Endodermal cell (in vitro differentiated cells): ENCODE measurements around the gene LIX1. TPM values are rescaled to one million over a fixed set of nuclear protein-coding genes. Genes with fewer than 3 reads are reported as not detected.

Experiments
- DNase-seq: peaks from one replicate; pipeline ENCODE4 v3.0.0-alpha.2; 2017
- H3K27ac ChIP-seq: 2 replicates; pipeline ENCODE4 v1.5.1; 2013; ENCODE audit warnings: mild to moderate bottlenecking, low read depth, low read length, moderate library complexity
- H3K27me3 ChIP-seq: 2 replicates; pipeline ENCODE4 v1.6.1; 2013; ENCODE audit warnings: mild to moderate bottlenecking, low read length, moderate library complexity; ENCODE audit not compliant: insufficient read depth, control insufficient read depth, poor library complexity, severe bottlenecking
- H3K36me3 ChIP-seq: 2 replicates; pipeline ENCODE4 v1.7.0; 2013; ENCODE audit warnings: mild to moderate bottlenecking, low read length, moderate library complexity; ENCODE audit not compliant: control insufficient read depth, insufficient read depth
- H3K4me1 ChIP-seq: one replicate; pipeline ENCODE4 v1.7.0; 2013; ENCODE audit warnings: low read length; ENCODE audit not compliant: control insufficient read depth, insufficient read depth
- H3K4me3 ChIP-seq: 2 replicates; pipeline ENCODE4 v1.5.1; 2013; ENCODE audit warnings: mild to moderate bottlenecking, low read length, moderate library complexity
- H3K9ac ChIP-seq: 2 replicates; pipeline ENCODE4 v1.6.1; 2013; ENCODE audit warnings: mild to moderate bottlenecking, low read length, moderate library complexity; ENCODE audit not compliant: poor library complexity, severe bottlenecking; ENCODE audit errors: extremely low read depth
- H3K9me3 ChIP-seq: 2 replicates; pipeline ENCODE4 v1.6.1; 2013; ENCODE audit warnings: mild to moderate bottlenecking, low read length, moderate library complexity; ENCODE audit not compliant: control insufficient read depth
- H3K27ac Mint-ChIP-seq: 2 replicates; pipeline ENCODE4 v1.8.0; 2020; ENCODE audit warnings: mixed read lengths
- H3K27me3 Mint-ChIP-seq: 2 replicates; pipeline ENCODE4 v1.8.0; 2021; ENCODE audit warnings: mild to moderate bottlenecking, mixed read lengths; ENCODE audit not compliant: insufficient read depth
- H3K36me3 Mint-ChIP-seq: 2 replicates; pipeline ENCODE4 v1.8.0; 2020; ENCODE audit warnings: low read depth, mixed read lengths
- H3K4me1 Mint-ChIP-seq: 2 replicates; pipeline ENCODE4 v1.8.0; 2020; ENCODE audit warnings: mixed read lengths
- H3K4me3 Mint-ChIP-seq: 2 replicates; pipeline ENCODE4 v1.8.0; 2020; ENCODE audit warnings: mild to moderate bottlenecking, moderate library complexity, mixed read lengths
- H3K9me3 Mint-ChIP-seq: 2 replicates; pipeline ENCODE4 v1.8.0; 2020; ENCODE audit warnings: mild to moderate bottlenecking, mixed read lengths
- WGBS, 2 experiments: methylation state at CpG; one replicate each; pipeline versions ENCODE4 v1.1.5 to v1.1.7; 2013; ENCODE audit warnings: missing lambda C conversion rate in 2 of 2, mixed read lengths in 1 of 2; ENCODE audit not compliant: insufficient coverage in 1 of 2, insufficient read length in 1 of 2; 5-methylcytosine and 5-hydroxymethylcytosine counted together
- total RNA-seq, 2 donors: library from RNA; stranded (reverse); fragmentation: NEBNext Ultra II Directional in 1 of 2; extraction: Animal tissue kit (Norgen Biotek cat#: 25700) in 1 of 2; gene quantifications; 2 replicates in 1 of 2; 3 replicates in 1 of 2; pipeline ENCODE4 v1.2.1, GENCODE V29; 2021
- TF ChIP-seq, protein P1 (sequence below): fragments of 200-600 bp; sonication (generic); conservative IDR thresholded peaks from 2 replicates; pipeline ENCODE4 v1.5.0; 2021; ENCODE audit warnings: antibody characterized with exemption, mild to moderate bottlenecking

Gene LIX1
- total RNA-seq, 2 donors from 2014 or later, result 0.09 to 0.15 TPM

GRCh38 chr5:97100476-97100875, 41.9 kb downstream of the LIX1 start:
- H3K27ac ChIP-seq, result no peak overlapping the region
- 86 to 100% methylated on average over 1 to 2 of the region's 2 CpGs for WGBS, 2 experiments
- H3K27ac Mint-ChIP-seq, result no peak overlapping the region

GRCh38 chr5:97098922-97099321, 43.5 kb downstream of the LIX1 start:
- H3K27ac Mint-ChIP-seq, result no peak overlapping the region
- no peaks in the 10 kb centered on the region for H3K27me3 ChIP-seq
- no peaks in the 10 kb centered on the region for H3K9me3 Mint-ChIP-seq
- H3K4me3 ChIP-seq, result no peak overlapping the region
- no peak overlapping the region for H3K27ac ChIP-seq
- no peak overlapping the region for H3K9ac ChIP-seq
- no peaks in the 10 kb centered on the region for H3K27me3 Mint-ChIP-seq
- no peaks in the 10 kb centered on the region for H3K36me3 ChIP-seq
- no peaks in the 10 kb centered on the region for H3K36me3 Mint-ChIP-seq
- no peak for DNase-seq
- H3K9me3 ChIP-seq, result no peaks in the 10 kb centered on the region
- TF ChIP-seq, protein P1, sequence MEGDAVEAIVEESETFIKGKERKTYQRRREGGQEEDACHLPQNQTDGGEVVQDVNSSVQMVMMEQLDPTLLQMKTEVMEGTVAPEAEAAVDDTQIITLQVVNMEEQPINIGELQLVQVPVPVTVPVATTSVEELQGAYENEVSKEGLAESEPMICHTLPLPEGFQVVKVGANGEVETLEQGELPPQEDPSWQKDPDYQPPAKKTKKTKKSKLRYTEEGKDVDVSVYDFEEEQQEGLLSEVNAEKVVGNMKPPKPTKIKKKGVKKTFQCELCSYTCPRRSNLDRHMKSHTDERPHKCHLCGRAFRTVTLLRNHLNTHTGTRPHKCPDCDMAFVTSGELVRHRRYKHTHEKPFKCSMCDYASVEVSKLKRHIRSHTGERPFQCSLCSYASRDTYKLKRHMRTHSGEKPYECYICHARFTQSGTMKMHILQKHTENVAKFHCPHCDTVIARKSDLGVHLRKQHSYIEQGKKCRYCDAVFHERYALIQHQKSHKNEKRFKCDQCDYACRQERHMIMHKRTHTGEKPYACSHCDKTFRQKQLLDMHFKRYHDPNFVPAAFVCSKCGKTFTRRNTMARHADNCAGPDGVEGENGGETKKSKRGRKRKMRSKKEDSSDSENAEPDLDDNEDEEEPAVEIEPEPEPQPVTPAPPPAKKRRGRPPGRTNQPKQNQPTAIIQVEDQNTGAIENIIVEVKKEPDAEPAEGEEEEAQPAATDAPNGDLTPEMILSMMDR, result no peak
- peaks cover 31% of the 10 kb centered on the region for H3K4me1 Mint-ChIP-seq
- peaks cover 14% of the 10 kb centered on the region for H3K4me1 ChIP-seq
- no peak overlapping the region for H3K4me3 Mint-ChIP-seq
- 74 to 91% methylated on average over 3 to 5 of the region's 5 CpGs for WGBS, 2 experiments

More at GRCh38 chr5:97100476-97100875, 41.9 kb downstream of the LIX1 start:
- H3K9me3 ChIP-seq, result no peaks in the 10 kb centered on the region
- Mint-ChIP-seq H3K4me3 (no peak overlapping the region), H3K4me1 (peaks cover 31% of the 10 kb centered on the region), H3K9me3 (no peaks in the 10 kb centered on the region), H3K36me3 (no peaks in the 10 kb centered on the region), H3K27me3 (no peaks in the 10 kb centered on the region)
- peaks cover 14% of the 10 kb centered on the region for H3K4me1 ChIP-seq
- no peak for DNase-seq
- no peak overlapping the region for H3K4me3 ChIP-seq
- H3K9ac ChIP-seq, result no peak overlapping the region
- H3K36me3 ChIP-seq, result no peaks in the 10 kb centered on the region
- H3K27me3 ChIP-seq, result no peaks in the 10 kb centered on the region
- TF ChIP-seq, protein P1, result no peak

- TF ChIP-seq, protein P1, result no peak
- DNase-seq, result no peak
Measured at GRCh38 chr5:97097326-97098230, 44.8 kb downstream of the LIX1 start.

More at GRCh38 chr5:97097326-97098230, 44.8 kb downstream of the LIX1 start:
- no peaks in the 10 kb centered on the region for H3K9me3 Mint-ChIP-seq
- no peak overlapping the region for H3K4me3 Mint-ChIP-seq
- H3K27me3 ChIP-seq, result no peaks in the 10 kb centered on the region
- H3K4me1 ChIP-seq, result peaks cover 14% of the 10 kb centered on the region
- no peak overlapping the region for H3K27ac ChIP-seq
- peak overlapping the region; percentile 55 for H3K4me3 ChIP-seq
- H3K36me3 ChIP-seq, result no peaks in the 10 kb centered on the region
- peaks cover 31% of the 10 kb centered on the region for H3K4me1 Mint-ChIP-seq
- 69 to 75% methylated on average over 3 to 8 of the region's 9 CpGs for WGBS, 2 experiments
- no peaks in the 10 kb centered on the region for H3K27me3 Mint-ChIP-seq
- H3K9me3 ChIP-seq, result no peaks in the 10 kb centered on the region
- H3K36me3 Mint-ChIP-seq, result no peaks in the 10 kb centered on the region
- H3K27ac Mint-ChIP-seq, result peak overlapping the region; percentile 28
- no peak overlapping the region for H3K9ac ChIP-seq
